HFF-Myc (cell line): ENCODE measurements around the gene CFAP92.

Source experiments
- DNase-seq: peaks from one replicate; pipeline ENCODE4 v3.0.0-alpha.2; 2011; ENCODE audit warnings: low read depth; ENCODE audit errors: extremely low read depth
- H3K4me3 ChIP-seq: replicated peaks from 2 replicates; pipeline ENCODE4 v1.5.1; 2011; ENCODE audit warnings: low read depth, mild to moderate bottlenecking, control low read depth, low read length
- TF ChIP-seq, protein P1 (sequence below): IDR thresholded peaks from 2 replicates; pipeline ENCODE4 v1.5.1; 2012; ENCODE audit warnings: mild to moderate bottlenecking, low read depth, low read length, control low read depth; ENCODE audit errors: missing control alignments

Gene CFAP92

GRCh38 chr3:128878011-128878457 is 115.8 kb downstream of the CFAP92 start:
- no peak for DNase-seq
- TF ChIP-seq, protein P1, sequence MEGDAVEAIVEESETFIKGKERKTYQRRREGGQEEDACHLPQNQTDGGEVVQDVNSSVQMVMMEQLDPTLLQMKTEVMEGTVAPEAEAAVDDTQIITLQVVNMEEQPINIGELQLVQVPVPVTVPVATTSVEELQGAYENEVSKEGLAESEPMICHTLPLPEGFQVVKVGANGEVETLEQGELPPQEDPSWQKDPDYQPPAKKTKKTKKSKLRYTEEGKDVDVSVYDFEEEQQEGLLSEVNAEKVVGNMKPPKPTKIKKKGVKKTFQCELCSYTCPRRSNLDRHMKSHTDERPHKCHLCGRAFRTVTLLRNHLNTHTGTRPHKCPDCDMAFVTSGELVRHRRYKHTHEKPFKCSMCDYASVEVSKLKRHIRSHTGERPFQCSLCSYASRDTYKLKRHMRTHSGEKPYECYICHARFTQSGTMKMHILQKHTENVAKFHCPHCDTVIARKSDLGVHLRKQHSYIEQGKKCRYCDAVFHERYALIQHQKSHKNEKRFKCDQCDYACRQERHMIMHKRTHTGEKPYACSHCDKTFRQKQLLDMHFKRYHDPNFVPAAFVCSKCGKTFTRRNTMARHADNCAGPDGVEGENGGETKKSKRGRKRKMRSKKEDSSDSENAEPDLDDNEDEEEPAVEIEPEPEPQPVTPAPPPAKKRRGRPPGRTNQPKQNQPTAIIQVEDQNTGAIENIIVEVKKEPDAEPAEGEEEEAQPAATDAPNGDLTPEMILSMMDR: no peak
- H3K4me3 ChIP-seq: peak overlapping the region; percentile 81

- TF ChIP-seq, protein P1: peak; percentile 66
- H3K4me3 ChIP-seq: no peak overlapping the region
- no peak for DNase-seq
These were observed 118.2 kb downstream of the CFAP92 start for GRCh38 chr3:128875556-128876120.

DNA sequence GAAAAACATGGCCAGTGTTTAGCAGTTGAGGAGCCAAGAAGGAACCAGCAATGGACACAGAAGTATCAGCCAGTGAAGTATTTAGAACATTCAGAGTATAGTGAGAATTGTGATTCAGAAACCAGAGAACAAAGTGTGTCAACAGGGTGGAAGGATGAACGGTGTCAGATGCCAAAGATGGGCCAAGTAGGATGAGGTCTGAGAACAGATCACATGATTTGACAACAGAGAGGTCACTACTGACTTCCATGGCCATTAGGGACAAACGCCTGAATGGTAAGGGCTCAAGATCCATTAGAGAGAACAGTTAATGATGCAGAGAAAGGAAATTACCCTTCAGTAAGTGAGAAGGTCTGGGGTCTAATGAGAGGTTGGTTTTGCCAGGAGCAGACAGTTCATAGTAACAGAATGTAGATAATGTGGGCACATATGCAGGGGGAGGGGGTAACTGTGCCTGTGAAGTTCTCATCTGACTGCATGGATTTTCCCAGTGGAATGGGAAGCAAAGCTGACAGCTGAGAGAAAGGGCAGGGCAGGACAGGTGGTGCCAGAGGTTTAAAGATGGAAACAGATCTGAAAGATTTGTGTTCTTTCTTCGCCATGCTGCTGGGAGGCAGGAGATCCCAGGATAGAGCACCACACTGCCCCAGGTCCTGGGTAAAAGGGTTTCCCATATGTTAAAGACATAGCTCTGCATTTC is 119.2 kb downstream of the CFAP92 start:
- H3K4me3 ChIP-seq: no peak overlapping the region
- TF ChIP-seq, protein P1: no peak
- no peak for DNase-seq

DNA sequence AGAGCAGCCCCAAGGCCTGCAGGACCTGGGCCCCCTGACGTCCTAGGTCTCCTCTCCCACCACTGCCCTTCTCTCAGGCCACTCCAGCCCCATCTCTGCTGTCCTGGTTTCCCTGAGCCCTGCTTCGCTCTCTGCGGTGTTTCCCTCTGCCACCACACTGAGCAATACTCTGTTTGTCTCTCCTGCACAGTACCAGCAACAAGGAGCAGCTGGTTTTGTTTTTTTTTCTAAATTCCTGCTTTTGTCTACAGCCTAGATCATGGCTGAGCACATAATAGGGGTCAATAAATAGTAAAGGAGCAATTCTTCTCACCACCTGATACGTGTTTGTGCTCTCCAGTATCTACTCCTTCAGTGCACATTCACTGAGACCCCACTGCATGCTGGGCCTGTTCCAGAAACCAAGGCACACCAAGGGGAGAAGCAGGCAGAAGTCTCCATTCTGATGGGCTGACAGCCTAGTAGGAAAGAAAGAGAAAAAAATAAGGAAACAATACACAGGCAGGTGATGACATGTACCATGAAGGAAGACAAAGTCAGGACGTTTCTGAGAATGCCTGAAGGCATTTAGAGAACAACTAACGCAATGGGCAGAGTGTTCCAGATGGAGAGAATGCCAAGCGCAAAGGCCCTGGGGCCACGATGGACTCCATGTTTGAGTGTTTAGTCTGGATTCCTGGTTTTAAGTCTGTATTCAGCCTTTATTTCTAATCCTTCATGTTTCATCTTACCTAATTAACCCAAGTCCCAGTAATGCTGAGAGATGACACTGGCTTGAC is 120.4 kb downstream of the CFAP92 start:
- no peak for DNase-seq
- H3K4me3 ChIP-seq: no peak overlapping the region
- TF ChIP-seq, protein P1: no peak

DNA sequence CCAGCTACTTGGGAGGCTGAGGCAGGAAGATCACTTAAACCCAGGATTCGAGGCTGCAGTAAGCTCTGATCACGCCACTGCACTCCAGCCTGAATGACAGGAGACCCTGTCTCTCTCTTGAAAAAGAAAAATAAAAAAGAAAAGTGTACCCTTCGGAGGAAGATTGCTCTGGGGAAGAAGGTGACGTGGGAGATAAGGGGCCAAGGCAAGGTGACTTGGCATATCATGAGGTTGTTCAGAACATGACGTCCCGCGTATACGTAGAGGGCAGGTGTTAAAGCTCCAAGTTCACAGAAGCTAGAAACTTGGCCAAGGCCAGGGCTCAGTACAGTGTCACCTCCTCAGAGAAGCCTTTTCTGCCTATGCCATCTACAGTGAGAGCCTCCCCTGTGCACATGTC is 121.1 kb downstream of the CFAP92 start:
- TF ChIP-seq, protein P1: no peak
- no peak for DNase-seq

DNA sequence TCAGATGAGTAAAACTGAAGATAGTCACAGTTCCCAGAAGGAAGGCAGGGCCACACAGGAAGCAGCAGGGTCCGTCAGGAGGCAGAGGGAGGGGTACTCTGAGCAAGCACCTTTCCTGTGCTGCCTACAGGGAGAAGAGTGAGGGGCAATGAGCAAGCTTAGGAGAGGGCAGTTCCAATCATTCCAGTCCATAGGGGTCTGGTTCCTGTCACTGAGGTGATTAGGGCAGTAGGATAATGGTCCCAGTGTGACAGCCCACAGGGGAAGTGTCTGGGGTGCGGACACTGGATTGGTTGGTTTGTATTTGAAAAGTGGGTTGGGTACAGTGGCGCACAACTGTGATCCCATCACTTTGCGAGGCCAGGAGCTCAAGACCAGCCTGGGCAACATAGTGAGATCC is 121.6 kb downstream of the CFAP92 start:
- TF ChIP-seq, protein P1: no peak
- DNase-seq: no peak

More for the DNA sequence above, 121.1 kb downstream of the CFAP92 start:
- H3K4me3 ChIP-seq: no peak overlapping the region

More for the DNA sequence above, 121.6 kb downstream of the CFAP92 start:
- H3K4me3 ChIP-seq: no peak overlapping the region
